ENCODE data around the gene RAB6B.
A peak's percentile ranks its signal among the peaks of the same experiment; 100 is the strongest.

The RAB6B gene

DNA sequence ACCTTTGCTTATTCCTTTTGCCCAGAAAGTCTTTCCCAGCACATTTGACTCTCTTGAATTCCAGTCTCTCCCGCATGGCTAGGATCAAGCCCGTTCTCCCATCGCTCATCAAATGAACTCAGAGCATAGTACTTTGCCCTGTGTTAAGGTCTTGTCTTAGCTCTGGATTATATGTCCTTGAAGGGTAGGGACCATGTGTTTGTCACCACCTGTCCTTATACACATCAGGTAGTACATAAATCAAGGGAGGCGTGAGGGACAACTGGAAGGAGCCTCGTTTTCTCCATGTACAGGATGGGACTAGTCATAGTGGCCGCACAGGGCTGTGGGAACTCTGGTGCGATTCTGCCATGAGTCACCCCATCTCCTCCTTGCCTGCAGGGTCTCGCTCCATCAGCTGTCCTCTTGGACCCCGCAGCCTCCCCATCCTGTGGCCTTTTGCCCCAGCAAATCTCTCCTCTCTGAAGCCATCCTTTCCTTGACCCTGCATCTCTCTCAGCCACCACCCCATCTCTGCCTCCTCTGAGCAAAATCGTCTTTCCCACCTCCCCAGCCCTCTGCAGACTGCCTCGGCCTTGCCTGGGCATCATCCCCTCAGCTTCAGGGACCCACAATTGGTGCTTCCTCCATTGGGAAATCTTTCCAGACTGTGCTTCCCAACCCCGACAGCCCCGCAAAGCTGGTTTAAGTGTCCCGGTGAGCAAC is 33.4 kb upstream of the RAB6B start:
- no peak overlapping the region for H3K4me3 ChIP-seq (replicated peaks in 1 of 2; ENCODE audit: low read depth in 2 of 2, low read length in 2 of 2)
- no peak for DNase-seq (ENCODE audit: low read depth in 2 of 2)
- TF ChIP-seq, protein P1, sequence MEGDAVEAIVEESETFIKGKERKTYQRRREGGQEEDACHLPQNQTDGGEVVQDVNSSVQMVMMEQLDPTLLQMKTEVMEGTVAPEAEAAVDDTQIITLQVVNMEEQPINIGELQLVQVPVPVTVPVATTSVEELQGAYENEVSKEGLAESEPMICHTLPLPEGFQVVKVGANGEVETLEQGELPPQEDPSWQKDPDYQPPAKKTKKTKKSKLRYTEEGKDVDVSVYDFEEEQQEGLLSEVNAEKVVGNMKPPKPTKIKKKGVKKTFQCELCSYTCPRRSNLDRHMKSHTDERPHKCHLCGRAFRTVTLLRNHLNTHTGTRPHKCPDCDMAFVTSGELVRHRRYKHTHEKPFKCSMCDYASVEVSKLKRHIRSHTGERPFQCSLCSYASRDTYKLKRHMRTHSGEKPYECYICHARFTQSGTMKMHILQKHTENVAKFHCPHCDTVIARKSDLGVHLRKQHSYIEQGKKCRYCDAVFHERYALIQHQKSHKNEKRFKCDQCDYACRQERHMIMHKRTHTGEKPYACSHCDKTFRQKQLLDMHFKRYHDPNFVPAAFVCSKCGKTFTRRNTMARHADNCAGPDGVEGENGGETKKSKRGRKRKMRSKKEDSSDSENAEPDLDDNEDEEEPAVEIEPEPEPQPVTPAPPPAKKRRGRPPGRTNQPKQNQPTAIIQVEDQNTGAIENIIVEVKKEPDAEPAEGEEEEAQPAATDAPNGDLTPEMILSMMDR (IDR thresholded peaks at IDR 0.05; ENCODE audit: low read depth, low read length) = no peak

DNA sequence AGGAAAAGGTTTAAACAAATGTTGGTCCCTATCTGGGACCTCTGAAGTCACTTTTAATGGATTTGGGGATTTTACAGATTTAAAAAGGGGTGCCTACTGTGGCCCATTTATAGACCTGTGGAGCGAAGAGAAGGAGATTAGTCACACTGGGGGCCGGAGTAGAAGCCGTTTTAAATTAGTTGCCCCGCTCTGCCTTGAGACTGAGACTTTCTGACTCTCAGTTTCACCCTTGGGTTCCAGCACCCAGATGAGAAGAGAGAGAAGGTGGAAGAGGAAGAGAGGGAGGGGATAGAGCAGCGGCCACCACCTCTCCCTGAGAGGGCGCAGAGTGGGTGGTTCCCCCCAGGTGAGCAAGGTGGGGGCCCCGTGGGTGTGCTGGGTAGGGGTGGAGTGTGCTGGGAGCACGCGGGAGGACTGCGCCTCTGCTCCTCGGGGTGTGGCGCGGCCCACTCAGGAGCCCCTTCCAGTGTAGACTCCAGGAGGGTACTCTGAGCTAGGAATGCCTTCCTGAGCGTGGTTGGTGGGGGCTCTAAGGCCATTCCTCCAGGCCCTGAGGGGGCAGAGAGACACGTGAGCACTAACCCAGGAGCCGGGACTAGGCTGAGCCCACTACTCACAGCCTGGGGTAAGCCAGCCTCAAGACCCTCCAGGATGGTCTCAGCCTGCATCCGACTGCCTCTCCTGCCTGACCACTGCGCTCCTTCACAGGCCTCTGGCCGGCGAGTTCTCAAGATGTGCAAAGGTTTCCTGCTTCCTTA is 32.6 kb upstream of the RAB6B start:
- TF ChIP-seq, protein P1 (IDR thresholded peaks at IDR 0.05; ENCODE audit: low read depth, low read length) = no peak
- H3K4me3 ChIP-seq (replicated peaks in 1 of 2; ENCODE audit: low read depth in 2 of 2, low read length in 2 of 2) = peak overlapping the region in 1 of 2 donors; percentile 27
- DNase-seq (ENCODE audit: low read depth in 2 of 2) = no peak

DNA sequence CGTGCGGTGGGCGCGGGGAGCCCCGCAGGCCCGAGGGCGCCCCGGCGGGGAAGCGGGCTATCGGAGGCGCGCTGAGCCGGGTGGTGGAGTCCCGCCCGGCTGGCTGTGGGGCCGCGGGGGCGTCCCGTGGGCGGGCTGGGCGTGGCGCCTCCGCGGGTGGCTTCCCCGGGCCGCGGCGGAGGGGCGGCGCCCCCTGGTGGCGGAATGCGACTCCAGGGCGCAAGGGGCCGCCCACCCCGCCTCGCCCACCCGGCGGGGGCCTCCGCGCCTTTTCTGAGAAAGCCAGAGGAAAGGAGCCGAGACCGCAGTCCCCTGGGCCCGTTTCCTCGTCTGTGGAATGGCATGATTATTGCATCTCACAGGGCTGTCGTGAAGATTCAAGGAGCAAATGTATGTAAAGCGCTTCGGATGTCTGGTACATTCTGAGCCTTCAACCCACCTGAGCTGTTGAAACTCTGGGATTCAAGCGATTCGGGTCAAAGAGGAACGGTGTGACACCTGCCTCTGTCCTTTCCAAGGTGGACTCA is 31.9 kb upstream of the RAB6B start:
- peak; percentile 24 to 45 for DNase-seq (ENCODE audit: low read depth in 2 of 2)
- TF ChIP-seq, protein P1 (IDR thresholded peaks at IDR 0.05; ENCODE audit: low read depth, low read length) = peak; percentile 38
- peak overlapping the region; percentile 42 to 44 for H3K4me3 ChIP-seq (replicated peaks in 1 of 2; ENCODE audit: low read depth in 2 of 2, low read length in 2 of 2)

DNA sequence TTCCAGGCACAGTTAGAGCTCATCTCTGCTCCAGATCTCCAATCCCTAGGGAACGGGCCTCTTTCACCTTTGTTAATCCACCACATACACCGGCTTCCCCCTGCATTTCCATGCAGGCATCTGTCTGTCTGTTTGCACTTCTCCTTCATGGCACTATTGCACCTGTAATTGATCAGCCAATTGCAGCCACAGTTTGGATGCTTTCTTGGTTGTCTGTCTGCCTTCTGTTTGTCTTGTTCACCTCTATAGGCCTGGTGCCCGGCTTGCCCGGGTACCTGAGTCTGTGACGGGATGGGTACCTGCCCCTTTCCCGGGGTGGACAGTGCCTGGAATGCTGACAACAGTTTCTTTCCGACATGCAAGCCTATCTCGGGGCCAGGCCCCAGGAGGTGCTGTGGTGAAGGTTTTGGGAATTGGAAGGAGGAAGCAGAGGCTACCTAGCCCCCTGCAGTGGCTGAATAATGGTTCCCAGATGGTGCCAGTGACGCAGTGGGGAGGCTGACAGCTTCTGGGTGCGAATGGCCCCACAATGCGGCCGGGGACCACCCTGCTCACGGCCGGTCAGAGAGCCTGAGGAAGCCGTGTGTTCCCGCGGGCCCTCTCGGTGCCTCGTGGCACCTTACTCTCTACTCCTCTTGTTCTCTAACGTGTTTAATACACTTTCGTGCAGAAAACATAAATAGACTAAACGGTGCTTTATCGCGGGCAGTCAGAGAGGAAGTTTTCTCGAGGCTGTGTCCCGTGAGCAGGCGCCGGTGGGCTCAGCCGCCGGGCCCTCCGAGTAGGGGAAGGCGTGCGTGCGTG is 31.3 kb upstream of the RAB6B start:
- DNase-seq (ENCODE audit: low read depth in 2 of 2) = no peak
- H3K4me3 ChIP-seq (replicated peaks in 1 of 2; ENCODE audit: low read depth in 2 of 2, low read length in 2 of 2) = peak overlapping the region; percentile 42 to 44
- TF ChIP-seq, protein P1 (IDR thresholded peaks at IDR 0.05; ENCODE audit: low read depth, low read length) = no peak

DNA sequence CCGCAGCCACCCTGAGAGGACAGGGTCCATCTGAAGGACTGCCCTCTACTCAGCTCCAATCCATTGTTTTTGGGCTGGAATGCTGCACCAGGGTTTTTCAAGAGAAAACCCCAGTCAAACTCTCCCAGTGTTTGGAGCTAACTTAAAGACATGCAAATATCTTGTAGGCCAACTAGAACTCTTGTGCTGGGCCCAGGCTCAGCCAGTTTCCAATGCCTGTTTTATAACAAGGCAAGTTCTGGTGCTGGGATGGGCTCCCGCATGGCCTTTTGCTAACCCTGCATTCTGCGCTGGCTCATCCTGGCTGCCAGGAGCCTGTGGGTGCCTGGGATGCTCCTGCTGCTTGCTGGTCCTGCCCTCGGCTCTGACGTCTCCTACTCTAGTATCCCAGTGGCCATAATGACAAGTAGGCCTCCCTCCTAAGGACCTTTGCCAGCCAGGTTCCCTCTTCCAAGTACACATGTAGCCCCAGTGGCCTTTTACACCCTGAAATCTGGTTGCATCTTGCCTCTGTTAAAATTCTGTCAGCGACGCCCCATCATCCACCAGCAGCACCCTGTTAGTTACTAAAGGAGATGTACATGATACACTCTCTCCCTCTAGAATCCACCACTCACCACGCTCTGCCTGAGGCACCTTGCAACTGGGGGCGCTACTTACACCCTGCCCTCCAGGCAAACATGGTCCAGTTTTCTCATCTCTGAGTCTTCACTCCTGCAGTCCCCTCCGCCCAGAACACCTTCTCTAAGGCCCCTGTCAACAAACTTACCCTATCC is 30.5 kb upstream of the RAB6B start:
- TF ChIP-seq, protein P1 (IDR thresholded peaks at IDR 0.05; ENCODE audit: low read depth, low read length) = no peak
- no peak overlapping the region for H3K4me3 ChIP-seq (replicated peaks in 1 of 2; ENCODE audit: low read depth in 2 of 2, low read length in 2 of 2)
- no peak for DNase-seq (ENCODE audit: low read depth in 2 of 2)

DNA sequence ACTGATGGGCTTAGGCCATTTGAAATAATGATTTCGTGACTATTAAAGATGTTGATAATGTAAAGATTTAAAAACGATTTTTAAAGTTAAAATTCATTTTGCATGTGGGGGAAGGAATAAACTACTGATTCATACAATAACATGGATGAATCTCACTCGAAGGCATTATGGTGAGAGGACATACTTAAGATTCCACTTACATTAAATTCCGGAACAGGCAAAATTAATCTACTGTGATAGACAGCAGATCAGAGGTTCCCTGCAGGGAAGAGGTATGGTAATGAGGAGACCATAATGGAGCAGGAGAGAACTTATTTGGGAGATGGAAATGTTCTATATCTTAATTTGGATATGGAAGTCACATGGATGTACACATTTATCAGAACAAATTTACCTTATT is 28.4 kb upstream of the RAB6B start:
- TF ChIP-seq, protein P1 (IDR thresholded peaks at IDR 0.05; ENCODE audit: low read depth, low read length) = no peak
- peak in 1 of 2 donors; percentile 25 for DNase-seq (ENCODE audit: low read depth in 2 of 2)
- no peak overlapping the region for H3K4me3 ChIP-seq (replicated peaks in 1 of 2; ENCODE audit: low read depth in 2 of 2, low read length in 2 of 2)

Data from cardiac fibroblast (primary cell).